GM11168 (cell line): ENCODE measurements around the gene UCMA.
"Not testable (repeated sequence)": the region's sequence is repeated elsewhere in the genome, so short reads cannot be mapped to it uniquely, and the experiment has no call there.

Source experiments
- in situ Hi-C: fragments of 300-500 bp; cut with MboI; formaldehyde crosslinking; loops from one replicate; pipeline ENCODE4 v1.12.0; 2022; ENCODE audit warnings: low sequenced_read_pairs; ENCODE audit not compliant: unreplicated experiment

The UCMA gene, protein sequence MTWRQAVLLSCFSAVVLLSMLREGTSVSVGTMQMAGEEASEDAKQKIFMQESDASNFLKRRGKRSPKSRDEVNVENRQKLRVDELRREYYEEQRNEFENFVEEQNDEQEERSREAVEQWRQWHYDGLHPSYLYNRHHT

DNA sequence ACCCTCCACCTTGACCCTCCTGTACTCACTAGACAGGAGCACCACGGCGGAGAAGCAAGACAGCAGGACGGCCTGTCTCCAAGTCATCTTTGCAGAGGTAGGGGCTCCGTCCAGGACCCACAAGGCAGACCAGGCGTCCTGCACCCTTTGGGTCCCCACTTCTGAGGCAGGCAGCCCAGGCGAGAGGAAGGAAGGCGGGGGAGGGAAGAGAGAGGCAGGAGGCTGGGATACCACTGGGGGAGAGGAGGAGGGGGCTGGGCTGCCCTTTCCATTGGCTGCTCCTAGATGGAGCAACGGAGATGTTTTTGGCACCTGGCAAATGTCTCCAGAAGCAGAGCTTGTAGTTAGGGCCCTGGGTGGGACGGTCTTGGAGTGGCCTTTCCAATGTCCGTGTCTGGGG is at the start of gene UCMA:
UCMA (minus strand) TSS at position 203 of the 400 bp plus-strand sequence; CDS start at position 87, 116 bp downstream.
- in situ Hi-C loops, result no loop called here

DNA sequence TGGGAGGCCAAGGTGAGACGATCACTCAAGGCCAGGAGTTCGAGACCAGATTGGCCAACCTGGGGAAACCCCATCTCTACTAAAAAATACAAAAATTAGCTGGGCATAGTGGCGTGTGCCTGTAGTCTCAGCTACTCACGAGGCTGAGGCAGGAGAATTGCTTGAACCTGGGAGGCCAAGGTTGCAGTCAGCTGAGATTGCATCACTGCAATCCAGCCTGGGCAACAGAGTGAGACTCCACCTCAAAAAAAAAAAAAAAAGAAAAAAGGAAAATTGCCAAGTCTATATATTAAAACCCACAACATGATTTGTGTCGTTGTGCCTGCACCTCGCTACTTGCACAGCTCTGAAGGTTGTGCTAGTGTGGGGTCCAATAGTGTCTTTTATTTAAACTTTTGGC is 48.2 kb upstream of the UCMA start:
- in situ Hi-C loops, result not testable (repeated sequence)

DNA sequence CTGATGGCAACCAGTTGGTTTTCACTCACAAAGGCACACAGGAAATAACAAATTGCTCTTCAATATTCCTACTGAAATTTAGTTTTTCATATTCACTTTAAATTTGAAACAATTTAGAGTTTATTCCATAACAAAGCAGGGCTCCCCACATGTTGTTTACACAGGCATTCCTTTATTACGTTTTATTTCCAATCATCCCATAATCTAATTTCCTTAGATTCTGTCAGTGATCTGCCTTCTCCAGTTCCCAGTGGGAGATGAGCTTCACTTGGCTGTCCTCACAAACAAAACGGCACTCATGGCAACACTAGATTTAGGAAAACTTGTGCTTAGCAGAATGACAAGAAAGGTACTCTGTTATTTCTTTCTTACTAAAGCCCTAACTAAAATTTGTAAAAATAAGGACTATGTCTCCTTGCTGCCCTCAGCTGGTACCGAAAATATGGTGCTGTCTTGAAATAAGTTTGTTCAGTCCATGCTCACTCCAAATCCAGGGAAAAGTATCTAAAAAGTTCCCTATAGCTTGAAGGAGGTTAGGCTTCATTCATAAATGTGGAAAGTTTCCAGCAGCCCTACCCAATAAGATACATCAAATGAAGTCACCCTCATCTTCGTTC is 42.7 kb upstream of the UCMA start:
- in situ Hi-C loops, result no loop called here

DNA sequence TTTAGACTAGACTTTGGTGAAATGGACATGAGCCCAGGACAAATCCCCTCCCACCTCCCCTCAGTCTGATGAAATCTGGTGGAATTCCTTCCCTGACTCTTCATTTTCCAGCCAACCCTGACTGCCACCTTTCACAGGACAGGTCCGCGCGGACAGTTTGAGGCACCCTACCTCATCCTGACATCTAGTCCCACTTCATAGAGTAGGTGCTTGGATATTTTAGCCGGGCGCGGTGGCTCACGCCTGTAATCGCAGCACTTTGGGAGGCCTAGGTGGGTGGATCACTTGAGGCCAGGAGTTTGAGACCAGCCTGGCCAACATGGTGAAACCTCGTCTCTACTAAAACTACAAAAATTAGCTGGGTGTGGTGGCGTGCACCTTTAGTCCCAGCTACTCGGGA is 42.0 kb upstream of the UCMA start:
- in situ Hi-C loops, result not testable (repeated sequence)

DNA sequence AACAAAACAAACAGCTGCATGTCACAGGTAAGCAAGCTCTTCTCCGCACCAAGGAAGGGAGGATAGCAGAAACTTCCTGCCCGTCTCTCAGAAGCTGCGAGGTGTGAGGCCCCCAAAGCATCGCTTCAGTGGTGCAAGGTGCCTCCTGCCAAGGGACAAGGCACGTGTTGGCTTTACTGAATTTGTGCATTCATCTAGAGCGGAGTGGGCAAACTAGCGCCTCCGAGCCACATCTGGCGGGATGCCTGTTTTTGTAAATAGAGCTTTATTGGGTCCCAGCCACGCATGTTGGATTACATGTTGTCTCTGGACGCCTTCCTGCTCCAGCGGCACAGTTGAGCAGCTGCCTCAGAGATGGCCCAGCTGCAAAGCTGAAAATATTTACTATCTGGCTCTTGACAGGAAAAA is 38.0 kb upstream of the UCMA start:
- in situ Hi-C loops, result no loop called here

DNA sequence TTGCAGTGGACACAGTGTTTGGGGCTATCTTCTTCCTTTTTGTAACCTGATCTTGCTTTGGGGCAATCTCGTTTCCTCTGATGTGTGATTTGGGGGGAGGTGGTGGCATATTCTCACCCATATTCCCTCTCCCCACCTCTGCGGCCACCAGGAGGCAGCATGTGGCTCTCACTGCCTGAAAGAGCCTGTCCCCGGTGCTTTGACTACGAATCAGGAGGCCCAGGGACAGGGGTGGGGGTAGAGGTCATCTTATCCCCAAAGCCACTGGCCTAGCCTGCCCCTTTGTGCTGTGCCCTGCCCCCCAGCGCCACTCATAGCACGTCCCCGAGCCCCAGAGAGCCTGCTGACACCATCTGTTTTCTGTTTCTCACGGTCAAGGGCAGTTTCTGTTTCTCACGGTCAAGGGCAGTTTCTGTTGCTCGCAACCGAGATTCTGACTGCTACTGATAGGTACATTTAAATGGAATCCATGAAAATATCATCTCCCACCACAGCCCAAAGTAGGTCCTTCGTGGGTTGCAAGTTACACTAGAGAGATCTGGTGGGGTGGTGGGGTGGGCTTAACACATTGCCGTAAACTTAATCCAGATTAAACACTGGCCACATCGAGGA is 37.5 kb upstream of the UCMA start:
- in situ Hi-C loops, result no loop called here

DNA sequence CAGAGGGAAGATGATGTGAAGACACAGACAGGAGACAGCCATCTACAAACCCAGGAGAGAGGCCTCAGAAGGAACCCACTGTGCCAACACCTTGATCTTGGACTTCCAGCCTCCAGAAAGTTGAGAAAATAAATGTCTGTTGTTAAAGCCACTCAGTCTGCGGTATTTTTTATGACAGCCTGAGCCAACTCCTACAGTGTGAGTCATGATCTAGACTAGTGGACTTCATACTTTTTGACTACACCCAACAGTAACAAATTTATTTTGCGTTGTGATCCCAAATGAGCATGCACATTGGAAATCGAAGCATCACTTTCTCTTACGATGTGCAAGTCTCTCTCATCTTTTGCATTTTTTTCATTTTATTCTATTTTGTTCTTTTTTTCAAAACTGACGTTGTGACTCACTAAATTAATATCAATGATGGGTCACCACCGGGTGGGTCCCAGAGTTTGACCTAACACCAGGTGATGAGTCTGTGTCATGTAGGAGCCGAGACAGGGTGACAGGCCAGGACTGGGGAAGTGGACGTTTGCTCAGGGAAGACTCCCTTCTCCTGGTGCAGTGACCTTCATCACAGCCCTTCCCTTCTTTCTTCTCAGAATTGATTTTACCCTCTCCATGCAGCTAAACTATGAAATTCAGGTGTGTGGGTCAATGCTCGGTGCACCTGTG is 36.8 kb upstream of the UCMA start:
- in situ Hi-C loops, result no loop called here

DNA sequence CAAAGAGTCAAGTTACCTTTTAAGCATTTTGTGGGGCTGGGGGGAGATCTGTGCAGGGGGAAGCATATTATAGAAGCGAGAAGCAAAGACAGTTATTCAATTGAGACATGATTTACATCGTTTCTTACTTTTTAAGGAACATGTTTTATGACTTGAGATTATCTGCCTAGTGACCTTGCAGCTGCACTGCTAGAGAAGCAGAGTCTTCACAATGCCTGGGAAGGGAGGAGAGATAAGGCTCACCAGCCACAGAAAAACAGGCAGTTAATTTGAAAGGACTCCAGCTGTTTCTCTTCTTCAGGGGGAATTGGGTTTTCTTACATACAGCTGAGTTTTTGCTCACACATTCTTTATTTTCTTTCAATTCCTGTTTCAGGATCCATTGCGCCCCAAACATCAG is 34.7 kb upstream of the UCMA start:
- in situ Hi-C loops, result no loop called here

DNA sequence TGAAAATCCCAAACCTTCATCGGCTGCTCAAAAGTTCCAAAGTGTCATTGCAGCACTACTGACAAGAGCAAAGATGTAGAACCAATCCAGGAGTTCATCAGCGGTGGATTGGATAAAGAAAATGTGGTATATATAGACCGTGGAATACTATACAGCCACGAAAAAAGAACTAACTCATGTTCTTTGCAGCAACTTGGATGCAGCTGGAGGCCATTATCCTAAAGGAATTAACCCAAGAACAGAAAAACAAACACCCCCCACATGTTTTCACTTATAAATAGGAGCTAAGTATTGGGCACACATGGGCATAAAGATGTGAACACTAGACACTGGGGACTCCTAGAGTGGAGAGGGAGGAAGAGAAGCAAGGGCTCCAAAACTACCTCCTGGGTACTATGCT is 34.1 kb upstream of the UCMA start:
- in situ Hi-C loops, result no loop called here

DNA sequence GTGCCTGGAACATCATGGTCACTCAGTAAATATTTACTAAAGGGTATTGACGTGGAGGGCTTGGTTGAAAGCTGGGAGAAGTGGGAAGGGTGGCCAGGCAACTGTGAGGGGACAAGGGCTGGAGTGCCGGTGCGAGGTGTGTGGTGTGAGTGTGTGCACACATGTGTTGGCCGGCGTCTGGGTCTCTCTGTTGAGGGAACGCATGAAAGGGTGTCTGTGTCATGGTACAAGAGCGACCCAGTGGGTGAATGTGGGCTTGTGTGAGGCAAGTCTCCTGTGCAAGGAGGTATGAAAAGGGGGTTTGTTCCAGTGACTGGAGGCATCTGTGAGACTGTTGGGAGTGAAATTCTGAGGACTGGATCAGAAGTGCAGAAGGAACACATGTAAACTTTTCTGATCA is 29.4 kb upstream of the UCMA start:
- in situ Hi-C loops, result no loop called here

DNA sequence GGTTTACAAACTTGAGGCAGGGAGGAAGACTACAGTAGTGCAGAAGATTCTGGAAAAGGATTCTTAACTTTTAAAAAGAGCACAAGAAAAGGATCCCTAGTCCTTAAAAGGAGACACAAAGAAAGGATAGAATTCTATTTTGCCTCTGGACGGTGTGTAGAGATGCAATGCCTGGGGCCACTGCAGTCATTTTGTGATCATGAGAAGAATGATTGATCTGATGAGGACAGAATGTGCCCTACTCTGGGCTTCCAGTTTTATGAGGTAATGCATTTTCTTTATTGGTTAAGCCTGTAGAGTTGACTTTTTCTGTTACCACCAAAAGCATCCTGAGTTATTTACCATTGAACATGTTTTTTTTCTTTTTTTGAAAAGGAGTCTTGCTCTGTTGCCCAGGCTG is 28.3 kb upstream of the UCMA start:
- in situ Hi-C loops, result no loop called here

DNA sequence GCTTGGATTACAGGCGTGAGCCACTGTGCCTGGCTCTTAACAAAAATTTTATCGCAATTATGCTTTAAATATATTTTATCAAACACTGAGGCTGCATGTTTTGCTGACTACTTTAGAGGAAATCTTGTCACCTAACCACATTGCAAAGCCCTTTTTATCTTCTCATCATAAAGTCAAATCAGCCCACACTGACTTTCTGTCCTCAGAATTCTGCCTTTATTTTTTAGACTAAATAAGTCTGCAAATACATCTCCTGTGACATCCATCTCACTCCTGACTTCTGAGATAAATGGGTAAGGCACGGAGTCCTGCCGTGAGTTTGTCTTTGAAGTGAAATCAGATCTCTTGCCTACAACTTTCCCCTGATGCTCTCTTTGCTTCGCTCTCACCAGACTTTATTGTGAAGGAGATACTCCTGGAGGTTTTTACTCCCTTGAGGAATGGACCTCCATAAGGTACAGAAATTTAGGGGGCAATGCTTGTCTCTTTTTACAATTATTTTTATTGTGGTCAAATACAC is 23.5 kb upstream of the UCMA start:
- in situ Hi-C loops, result no loop called here

DNA sequence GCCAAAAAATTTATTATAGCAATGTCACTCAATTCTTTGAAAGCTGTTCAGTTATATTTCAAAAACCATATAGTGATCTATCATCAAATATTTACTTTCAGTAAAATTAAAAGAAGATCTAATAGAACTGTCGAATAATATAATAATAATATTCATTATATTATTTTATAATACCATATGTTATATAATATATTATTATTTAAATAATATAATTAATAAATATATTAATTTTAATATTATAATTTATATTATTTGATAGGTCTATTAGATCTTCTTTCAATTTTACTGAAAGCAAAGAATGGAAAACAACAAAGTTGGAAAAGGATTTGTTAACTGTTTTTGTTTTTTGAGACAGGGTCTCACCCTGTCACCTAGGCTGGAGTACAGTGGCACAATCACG is 22.5 kb upstream of the UCMA start:
- in situ Hi-C loops, result no loop called here

DNA sequence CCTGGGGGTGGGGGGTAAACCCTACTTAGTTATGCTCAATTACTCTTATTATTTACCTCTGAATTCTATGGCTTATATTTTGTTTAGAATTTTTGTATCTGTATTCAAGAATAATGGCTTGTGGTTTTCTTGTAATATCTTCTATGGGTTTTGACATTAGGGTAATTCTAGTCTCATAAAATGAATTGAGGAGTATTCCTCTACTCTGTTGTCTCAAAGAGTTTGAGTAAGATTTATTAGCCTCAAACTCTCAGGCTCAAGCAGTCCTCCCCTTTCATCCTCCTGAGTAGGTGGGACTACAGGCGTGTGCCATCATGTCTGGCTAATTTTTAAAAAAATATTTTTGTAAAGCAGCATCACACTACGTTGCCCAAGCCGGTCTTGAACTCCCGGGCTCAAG is 19.6 kb upstream of the UCMA start:
- in situ Hi-C loops, result no loop called here

DNA sequence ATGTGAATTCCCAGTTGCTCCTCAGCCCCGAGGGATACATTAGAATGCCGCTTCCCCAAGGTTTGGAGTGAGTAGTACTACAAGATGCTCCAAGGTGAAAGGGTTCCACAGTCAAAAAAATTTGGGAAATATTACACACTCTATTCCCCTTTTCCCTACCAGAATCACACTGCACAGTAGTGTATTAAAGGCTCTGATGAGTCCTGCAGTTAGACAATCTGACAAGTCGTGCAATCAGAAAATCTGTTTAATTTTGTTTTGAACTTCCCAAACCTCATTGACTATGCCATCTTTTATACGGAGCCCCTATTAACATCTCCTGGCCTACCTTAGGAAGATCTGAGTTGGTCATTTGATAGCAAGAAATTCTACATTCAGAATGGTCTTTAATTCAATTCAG is 13.6 kb upstream of the UCMA start:
- in situ Hi-C loops, result no loop called here

DNA sequence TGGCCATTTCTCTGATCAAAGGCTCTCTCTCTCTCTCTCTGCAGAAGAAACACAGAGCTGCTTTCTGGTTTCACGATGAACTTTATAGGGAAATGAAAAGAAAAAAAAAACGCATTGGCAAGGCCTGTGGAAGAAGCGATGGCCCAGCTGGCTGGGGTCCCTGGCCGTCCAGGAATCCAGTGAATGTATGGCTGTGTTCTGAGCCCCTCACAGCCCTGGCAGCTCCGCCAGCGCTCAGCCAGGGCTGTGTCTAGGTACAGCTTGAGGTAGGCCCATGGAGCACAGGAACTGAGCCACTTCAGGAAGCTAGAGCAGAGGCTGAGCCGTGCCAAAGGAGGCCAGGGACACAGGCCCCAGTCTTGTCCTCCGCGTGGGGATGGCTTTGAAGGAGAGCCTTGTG is 13.1 kb upstream of the UCMA start:
- in situ Hi-C loops, result no loop called here

DNA sequence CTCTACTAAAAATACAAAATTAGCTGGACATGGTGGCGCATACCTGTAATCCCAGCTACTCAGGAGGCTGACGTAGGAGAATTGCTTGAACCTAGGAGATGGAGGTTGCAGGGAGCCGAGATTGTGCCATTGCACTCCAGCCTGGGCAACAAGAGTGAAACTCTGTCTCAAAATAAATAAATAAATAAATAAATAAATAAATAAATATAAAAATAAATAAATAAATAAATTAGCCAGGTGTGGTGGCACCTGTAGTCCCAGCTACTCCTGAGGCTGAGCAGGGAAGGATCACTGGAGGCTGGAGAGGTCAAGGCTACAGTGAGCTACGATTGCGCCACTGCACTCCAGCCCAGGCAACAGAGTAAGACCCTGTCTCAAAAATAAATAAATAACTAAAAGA is 8.1 kb upstream of the UCMA start:
- in situ Hi-C loops, result not testable (repeated sequence)

DNA sequence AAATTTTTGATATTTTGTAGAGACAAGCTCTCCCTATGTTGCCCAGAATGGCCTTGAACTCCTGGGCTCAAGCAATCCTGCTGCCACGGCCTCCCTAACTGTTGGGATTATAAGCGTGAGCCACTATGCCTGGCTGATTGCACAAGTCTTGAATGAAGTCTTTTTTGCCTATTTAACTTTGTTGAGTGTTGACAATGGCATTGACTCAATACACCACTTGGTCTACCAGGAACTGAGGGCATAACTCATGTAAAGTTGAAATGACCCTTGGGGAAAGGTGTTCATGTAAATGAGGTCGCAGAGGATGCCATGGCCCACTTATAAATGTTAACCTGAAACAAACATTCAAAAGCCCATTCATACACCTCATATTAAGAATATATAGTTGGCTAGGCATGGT is 7.4 kb upstream of the UCMA start:
- in situ Hi-C loops, result no loop called here

DNA sequence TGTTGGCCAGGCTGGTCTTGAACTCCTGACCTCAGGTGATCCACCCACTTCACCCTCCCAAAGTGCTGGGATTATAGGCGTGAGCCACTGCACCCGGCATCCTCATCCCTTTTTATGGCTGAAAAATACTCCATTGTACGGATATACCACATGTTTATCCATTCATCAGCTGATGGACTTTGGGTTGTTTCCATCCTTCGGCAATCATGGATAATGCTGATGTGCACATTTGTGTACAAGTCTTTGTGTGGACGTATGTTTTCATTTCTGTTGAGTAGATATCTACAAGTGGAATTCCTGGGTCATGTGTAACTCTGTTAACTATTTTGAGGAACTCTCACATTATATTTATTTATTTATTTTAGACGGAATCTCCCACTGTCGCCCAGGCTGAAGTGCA is 5.7 kb upstream of the UCMA start:
- in situ Hi-C loops, result no loop called here

DNA sequence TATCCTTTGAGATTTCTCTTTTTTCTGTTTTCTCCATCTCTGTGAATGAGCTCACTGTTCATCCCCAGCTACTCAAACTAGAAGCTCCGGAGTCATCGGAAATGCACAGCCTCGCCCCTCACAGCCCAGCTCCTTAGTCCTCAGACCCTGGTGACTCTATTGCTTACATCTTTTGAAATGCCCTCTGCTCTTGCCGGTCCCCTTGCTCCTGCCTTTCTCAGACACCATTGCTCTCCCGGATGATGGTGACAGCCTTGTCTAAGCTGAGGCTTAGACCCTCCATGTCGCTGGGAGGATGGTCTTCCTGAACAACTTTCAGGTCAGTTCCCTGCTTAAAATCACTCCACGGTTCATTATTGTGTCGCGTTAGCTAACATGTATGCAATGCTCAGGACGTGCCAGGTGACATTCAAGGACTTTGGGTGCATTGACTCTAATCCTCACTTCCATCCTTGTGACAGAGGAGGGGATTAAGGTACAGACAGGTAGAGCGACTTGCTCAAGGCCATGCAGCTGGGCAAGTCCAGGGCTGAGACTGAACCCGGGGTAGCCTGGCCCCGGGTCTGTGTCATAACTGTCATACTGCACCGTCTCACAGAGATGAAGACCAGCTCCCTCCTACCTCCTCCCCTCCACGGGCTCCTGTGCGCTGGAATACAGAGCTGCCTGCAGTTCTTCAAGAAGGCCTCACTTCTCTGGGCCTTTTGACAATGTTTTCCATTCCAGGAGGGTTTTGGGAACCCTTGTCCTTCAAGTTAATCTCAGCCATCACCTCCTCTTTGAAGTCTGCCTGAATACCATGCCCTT is 4.3 kb upstream of the UCMA start:
- in situ Hi-C loops, result no loop called here

DNA sequence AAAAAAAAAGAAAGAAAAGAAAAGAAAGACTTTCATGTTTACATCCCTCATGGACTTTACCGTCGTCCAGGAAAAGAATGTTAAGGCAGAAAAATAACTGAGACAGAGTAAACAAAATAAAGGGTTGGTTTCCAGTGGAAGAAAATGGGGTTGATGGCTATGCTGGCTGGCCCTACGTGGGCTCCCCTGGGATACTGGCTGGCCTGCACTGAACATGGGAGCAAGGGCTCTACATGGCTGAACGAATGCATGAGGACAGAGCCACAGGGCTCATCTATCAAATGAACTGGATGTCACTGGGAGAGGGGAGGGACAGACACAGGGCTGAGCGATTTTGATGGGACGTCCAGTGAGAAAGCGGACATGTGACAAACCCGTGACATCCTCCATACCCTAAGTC is 2.5 kb upstream of the UCMA start:
- in situ Hi-C loops, result no loop called here
